ENCODE data around the gene TRIM25. TPM values are rescaled to one million over a fixed set of nuclear protein-coding genes. Genes with fewer than 3 reads are reported as not detected.
A peak's percentile ranks its signal among the peaks of the same experiment; 100 is the strongest.

The TRIM25 gene
- total RNA-seq, 2 experiments from 2014 or later: 168 to 193 TPM

DNA sequence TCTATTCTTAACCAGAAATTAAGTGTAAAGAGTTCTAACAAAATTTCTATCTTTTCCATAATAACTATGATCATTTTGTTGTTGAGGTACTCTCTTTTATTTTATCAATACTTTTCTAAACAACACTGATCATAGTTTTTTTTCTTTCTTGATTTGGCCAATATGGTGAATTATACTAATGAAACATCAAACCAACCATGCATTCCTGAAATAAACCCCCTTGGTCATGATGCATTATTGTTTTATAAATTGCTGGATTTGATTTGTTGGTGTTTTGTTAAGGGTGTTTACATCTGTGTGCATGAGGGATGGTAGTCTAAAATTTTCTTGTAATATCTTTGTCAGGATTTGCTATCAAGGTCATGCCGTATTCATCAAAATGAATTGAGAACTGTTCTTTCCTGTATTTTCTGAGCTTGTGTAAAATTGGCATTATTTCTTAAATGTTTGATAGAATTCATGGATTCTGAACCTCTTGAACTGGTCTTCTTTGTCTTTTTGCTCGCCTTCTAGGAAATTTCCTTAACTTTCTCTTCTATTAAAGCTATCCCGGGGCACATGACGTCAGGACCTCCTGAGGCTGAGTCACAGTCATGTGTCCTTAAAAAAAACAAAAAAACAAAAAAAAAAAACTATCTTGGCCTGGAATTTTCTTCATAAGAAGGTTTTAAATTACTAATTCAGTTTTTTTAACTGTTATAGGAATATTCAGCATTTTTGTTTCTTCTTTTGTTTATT lies 3.9 kb upstream of the TRIM25 start:
- Mint-ChIP-seq H3K4me1 (peaks cover 35% of the 10 kb centered on the region), H3K4me3 (no peak overlapping the region), H3K27me3 (no peaks in the 10 kb centered on the region), H3K27ac (no peak overlapping the region), H3K9me3 (peaks cover 21% of the 10 kb centered on the region), H3K36me3 (ENCODE audit: low read depth) (peaks cover 12% of the 10 kb centered on the region)
- DNase-seq: no peak
- POLR2A ChIA-PET: no interaction called here
- CTCF ChIA-PET: no interaction called here

DNA sequence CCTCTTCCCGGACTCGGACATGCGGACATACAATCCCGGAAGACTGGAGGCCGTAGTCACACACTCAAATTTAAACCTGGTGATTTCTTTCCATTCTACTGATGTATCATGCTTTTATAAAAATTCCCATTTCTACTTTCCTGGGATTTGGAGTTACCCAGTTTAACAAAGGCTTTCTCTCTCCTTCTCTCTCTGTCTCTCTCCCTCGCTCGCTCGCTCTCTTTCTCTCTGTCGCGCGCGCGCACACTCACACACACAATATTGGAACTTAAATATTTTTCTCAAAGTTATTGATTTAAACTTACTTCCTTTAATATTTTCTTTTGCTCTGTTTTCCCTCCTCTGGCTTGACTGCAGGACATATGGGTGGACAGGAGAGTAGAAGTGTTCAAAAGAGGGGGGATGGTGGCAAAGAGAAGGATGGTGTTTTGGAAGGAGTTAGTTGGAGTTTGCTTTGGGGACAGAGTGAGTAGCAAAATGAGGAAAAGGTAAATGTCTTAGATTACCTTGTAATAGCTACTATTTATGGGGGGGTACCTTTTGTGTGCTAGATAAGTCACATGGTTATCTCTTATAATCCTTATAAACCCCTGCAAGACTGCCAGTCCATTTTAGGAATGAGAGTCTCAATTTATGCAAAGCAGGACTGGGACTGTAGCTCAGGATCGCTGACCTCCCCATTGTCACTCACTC lies 878 bp upstream of the TRIM25 start:
- CTCF ChIA-PET: interaction anchor here (1.0 kb wide), 1 partner anchor 44 kb away, joined by 3 read pairs; no protein-coding TSS in a partner anchor

GRCh38 chr17:56913353-56913866 lies 439 bp downstream of the TRIM25 start:
- Mint-ChIP-seq H3K27me3 (no peaks in the 10 kb centered on the region), H3K27ac (peak overlapping the region; percentile 98), H3K36me3 (ENCODE audit: low read depth) (peaks cover 46% of the 10 kb centered on the region), H3K4me3 (peak overlapping the region; percentile 99), H3K9me3 (peaks cover 14% of the 10 kb centered on the region), H3K4me1 (peaks cover 52% of the 10 kb centered on the region)
- no peak for DNase-seq
- CTCF ChIA-PET: interaction anchor here (0.7 to 1.3 kb wide), 5 partner anchors 11 to 43 kb away, joined by 3 to 4 read pairs (median 3); no protein-coding TSS in a partner anchor
- POLR2A ChIA-PET: interaction anchor here (1.3 kb wide), 1 partner anchor 25 kb away, joined by 3 read pairs; no protein-coding TSS in a partner anchor

More for the DNA sequence above, 878 bp upstream of the TRIM25 start:
- Mint-ChIP-seq H3K9me3 (peaks cover 19% of the 10 kb centered on the region), H3K4me3 (peak overlapping the region; percentile 99), H3K4me1 (peaks cover 53% of the 10 kb centered on the region), H3K36me3 (ENCODE audit: low read depth) (peaks cover 37% of the 10 kb centered on the region), H3K27ac (peak overlapping the region; percentile 98), H3K27me3 (no peaks in the 10 kb centered on the region)
- POLR2A ChIA-PET: no interaction called here
- DNase-seq: peak; percentile 23

- H3K27me3 Mint-ChIP-seq: no peaks in the 10 kb centered on the region
- CTCF ChIA-PET: interaction anchor here (1.1 to 1.3 kb wide), 2 partner anchors 14 to 15 kb away, joined by 3 to 4 read pairs; no protein-coding TSS in a partner anchor
Observed at GRCh38 chr17:56913000-56913311, 893 bp downstream of the TRIM25 start.

DNA sequence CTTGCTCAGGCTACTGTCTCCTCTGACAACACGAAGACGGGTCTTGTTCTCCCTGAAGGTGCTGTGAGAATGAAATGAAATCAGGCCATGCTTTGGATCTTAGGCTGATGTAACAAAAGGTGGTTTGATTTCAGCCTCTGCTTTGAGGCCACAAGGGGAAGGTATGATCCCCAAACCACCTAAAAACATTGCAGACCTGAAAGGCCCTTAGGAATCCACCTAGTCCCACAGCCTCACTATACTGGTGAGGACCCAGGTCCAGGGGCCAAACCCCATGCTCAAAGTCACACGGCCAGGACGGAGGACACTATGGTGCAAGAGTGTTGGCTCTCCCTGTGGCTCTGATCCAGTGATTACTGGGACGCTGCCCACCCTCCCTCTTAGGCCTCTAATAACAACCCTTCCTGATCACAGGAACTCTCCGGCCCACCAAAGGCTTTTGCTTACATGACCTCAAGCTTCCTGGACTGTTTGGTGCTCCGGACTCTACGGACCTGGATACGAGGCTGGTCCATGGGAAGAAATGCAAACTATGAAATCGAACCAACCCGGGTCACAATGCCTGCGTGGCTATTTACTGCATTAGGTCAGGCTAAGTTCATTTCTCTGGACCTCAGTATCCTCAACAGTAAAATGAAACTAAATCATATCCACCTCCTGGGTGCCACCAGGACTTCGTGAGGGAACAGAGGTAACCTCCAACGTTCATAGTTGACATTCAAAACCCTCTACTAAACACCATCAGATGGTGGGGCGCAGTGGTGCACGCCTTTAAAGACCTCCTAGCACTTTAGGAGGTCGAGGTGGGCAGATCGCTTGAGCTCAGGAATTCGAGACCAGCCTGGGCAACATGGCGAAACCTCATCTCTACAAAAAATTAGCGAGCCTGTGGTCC lies 1.5 kb downstream of the TRIM25 start:
- Mint-ChIP-seq H3K4me1 (peaks cover 63% of the 10 kb centered on the region), H3K36me3 (ENCODE audit: low read depth) (peaks cover 52% of the 10 kb centered on the region), H3K27me3 (no peaks in the 10 kb centered on the region), H3K9me3 (peaks cover 6% of the 10 kb centered on the region), H3K4me3 (peak overlapping the region; percentile 99), H3K27ac (peak overlapping the region; percentile 98)
- DNase-seq: no peak
- ChIA-PET POLR2A (interaction anchor here (0.6 to 0.7 kb wide), 3 partner anchors 21 to 66 kb away, joined by 3 to 13 read pairs (median 4); no protein-coding TSS in a partner anchor), CTCF (interaction anchor here (0.6 to 1.6 kb wide), 4 partner anchors 11 to 555 kb away, joined by 3 to 8 read pairs (median 4); no protein-coding TSS in a partner anchor)

More at GRCh38 chr17:56913000-56913311, 893 bp downstream of the TRIM25 start:
- Mint-ChIP-seq H3K36me3 (ENCODE audit: low read depth) (peaks cover 51% of the 10 kb centered on the region), H3K4me1 (peaks cover 57% of the 10 kb centered on the region), H3K27ac (peak overlapping the region; percentile 98), H3K4me3 (peak overlapping the region; percentile 99), H3K9me3 (peaks cover 12% of the 10 kb centered on the region)
- no peak for DNase-seq
- POLR2A ChIA-PET: interaction anchor here (0.7 to 1.3 kb wide), 2 partner anchors 25 to 67 kb away, joined by 3 read pairs; no protein-coding TSS in a partner anchor

DNA sequence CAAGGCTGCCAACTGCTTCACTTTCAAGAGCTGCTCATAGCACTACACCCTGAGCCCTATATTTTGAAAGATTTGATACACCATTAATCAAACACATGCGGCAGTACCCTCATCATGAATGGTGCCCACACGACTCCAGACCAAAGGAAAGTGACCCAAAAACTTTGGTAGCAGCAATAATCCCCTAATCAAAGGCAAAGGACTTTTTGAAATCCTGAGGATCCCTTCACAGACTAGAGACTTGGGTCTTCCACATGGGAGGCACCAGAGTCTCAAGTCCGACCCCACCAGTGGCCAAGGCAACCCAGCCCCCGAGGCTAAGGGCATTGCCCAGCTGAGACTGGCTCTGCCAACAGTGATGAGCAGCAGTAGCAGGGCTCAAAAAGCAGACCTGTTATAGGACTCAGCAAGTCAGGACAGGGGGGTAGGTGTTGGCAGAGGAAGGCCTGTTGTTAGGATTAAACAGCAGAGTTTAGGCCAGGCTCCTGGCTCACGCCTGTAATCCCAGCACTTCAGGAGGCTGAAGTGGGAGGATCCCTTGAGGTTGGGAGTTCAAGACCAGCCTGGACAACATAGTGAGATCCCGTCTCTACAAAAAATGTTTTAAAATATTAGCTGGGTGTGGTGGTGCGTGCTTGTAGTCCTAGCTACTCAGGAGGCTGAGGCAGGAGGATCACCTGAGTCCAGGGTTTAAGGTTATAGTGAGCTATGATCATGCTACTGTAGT lies 3.2 kb downstream of the TRIM25 start:
- H3K4me3 Mint-ChIP-seq: peak overlapping the region; percentile 99
- peaks cover 66% of the 10 kb centered on the region for H3K4me1 Mint-ChIP-seq
- POLR2A ChIA-PET: no interaction called here
- DNase-seq: no peak
- H3K27me3 Mint-ChIP-seq: no peaks in the 10 kb centered on the region
- no peaks in the 10 kb centered on the region for H3K9me3 Mint-ChIP-seq
- CTCF ChIA-PET: interaction anchor here (0.7 to 2.8 kb wide), 7 partner anchors 9 to 62 kb away, joined by 3 to 10 read pairs (median 4); partner anchors contain the start of gene COIL
- peak overlapping the region; percentile 28 for H3K27ac Mint-ChIP-seq
- peaks cover 60% of the 10 kb centered on the region for H3K36me3 Mint-ChIP-seq (ENCODE audit: low read depth)

DNA sequence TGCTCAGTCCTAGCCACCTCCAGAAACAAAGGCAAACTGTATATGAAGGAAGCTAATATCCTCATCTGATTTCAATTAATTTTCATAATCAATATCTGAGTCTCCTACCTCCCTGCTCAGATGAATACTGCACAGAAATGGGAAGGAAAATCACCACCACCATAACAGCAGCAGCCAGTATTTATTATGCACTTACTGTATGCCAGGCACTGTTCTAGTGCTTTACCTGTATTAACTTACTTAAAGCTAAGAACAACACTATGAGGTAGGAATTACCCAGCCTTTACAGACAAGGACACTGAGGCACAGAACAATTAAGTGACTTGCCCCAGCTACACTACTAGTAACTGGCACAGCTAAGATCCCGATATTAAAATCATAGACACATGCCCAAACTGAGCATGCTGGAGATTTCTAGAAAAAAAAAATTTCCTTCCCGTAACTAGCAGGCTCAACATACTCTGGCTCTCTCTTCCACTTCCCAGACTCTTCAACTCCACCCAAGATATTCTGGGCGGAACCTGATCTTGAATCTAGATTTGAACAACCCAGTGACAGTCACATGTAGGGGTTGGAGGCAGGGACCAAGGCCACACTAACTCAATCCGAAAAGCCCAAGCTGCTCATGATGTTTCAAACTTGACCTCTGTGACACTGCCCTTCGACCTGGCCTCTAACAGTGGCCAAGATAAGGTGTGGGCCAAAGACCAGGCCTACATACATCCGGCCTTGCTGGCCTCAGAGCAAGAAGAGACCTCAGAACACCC lies 3.9 kb downstream of the TRIM25 start:
- Mint-ChIP-seq H3K27me3 (no peaks in the 10 kb centered on the region), H3K27ac (peak overlapping the region; percentile 28)
- CTCF ChIA-PET: interaction anchor here (0.8 to 2.8 kb wide), 7 partner anchors 11 to 76 kb away, joined by 3 to 10 read pairs (median 3); partner anchors contain the start of genes C17orf67, COIL and DGKE

GRCh38 chr17:56908001-56908542 lies 5.8 kb downstream of the TRIM25 start:
- peak overlapping the region; percentile 57 for H3K4me3 Mint-ChIP-seq
- ChIA-PET POLR2A (no interaction called here), CTCF (interaction anchor here (0.8 to 2.8 kb wide), 2 partner anchors 9 to 33 kb away, joined by 4 to 10 read pairs; no protein-coding TSS in a partner anchor)
- H3K4me1 Mint-ChIP-seq: peaks cover 66% of the 10 kb centered on the region
- peak overlapping the region; percentile 88 for H3K27ac Mint-ChIP-seq
- H3K9me3 Mint-ChIP-seq: no peaks in the 10 kb centered on the region
- no peaks in the 10 kb centered on the region for H3K27me3 Mint-ChIP-seq
- DNase-seq: peak; percentile 64
- H3K36me3 Mint-ChIP-seq (ENCODE audit: low read depth): peaks cover 77% of the 10 kb centered on the region

More for the DNA sequence above, 3.9 kb downstream of the TRIM25 start:
- Mint-ChIP-seq H3K9me3 (no peaks in the 10 kb centered on the region), H3K4me1 (peaks cover 59% of the 10 kb centered on the region), H3K36me3 (ENCODE audit: low read depth) (peaks cover 62% of the 10 kb centered on the region), H3K4me3 (peak overlapping the region; percentile 99)
- POLR2A ChIA-PET: no interaction called here
- no peak for DNase-seq

DNA sequence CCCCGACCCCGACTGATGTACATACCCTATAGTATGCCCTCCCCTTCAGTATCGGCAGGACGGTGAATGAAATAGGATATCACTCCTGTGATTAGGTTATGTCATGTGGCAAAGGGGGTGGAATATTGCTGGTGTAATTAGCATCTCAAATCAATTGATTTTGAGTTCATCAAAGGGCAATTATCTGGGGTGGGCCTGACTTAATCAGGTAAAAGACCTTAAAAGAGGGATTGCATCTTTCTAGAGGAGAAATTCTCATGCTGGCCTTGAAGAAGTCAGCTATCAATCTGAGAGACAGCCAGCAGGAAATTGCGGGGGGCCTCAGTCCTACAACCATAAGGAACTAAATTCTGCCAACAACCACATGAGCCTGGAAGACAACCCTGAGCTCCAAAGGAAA lies 10.3 kb downstream of the TRIM25 start:
- CTCF ChIA-PET: interaction anchor here (1.1 kb wide), 1 partner anchor 10 kb away, joined by 3 read pairs; no protein-coding TSS in a partner anchor

DNA sequence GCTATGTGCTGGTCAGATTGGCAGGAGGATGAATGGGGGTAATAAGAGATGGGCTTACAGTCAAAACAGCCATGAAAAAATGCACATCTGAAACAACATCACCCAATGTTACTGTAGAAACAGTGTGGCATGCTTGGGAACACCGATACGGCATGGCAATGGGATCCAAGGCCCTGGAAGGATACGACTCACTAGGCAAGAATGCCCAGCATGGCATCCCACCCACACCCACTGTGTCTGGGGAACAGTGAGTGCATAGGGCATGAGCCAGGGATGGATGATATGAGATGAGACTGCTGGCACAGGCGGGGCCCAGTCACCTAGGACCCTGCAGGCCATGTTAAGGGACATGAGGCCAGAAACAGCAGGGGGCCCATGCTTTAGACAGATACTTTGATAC lies 11.5 kb downstream of the TRIM25 start:
- no peaks in the 10 kb centered on the region for H3K27me3 Mint-ChIP-seq
- ChIA-PET POLR2A (no interaction called here), CTCF (interaction anchor here (0.9 to 1.9 kb wide), 2 partner anchors 9 to 11 kb away, joined by 4 to 8 read pairs; no protein-coding TSS in a partner anchor)

More for the DNA sequence above, 10.3 kb downstream of the TRIM25 start:
- H3K9me3 Mint-ChIP-seq: no peaks in the 10 kb centered on the region
- POLR2A ChIA-PET: no interaction called here
- H3K4me3 Mint-ChIP-seq: no peak overlapping the region
- no peak overlapping the region for H3K27ac Mint-ChIP-seq
- peaks cover 55% of the 10 kb centered on the region for H3K4me1 Mint-ChIP-seq
- no peak for DNase-seq
- H3K36me3 Mint-ChIP-seq (ENCODE audit: low read depth): peaks cover 79% of the 10 kb centered on the region
- H3K27me3 Mint-ChIP-seq: no peaks in the 10 kb centered on the region

More for the DNA sequence above, 11.5 kb downstream of the TRIM25 start:
- Mint-ChIP-seq H3K27ac (no peak overlapping the region), H3K4me3 (no peak overlapping the region), H3K9me3 (no peaks in the 10 kb centered on the region), H3K36me3 (ENCODE audit: low read depth) (peaks cover 79% of the 10 kb centered on the region), H3K4me1 (peaks cover 51% of the 10 kb centered on the region)
- DNase-seq: no peak
